Measurements from ENCODE around the gene PALM. TPM values are rescaled to one million over a fixed set of nuclear protein-coding genes. Genes with fewer than 3 reads are reported as not detected.
"Not testable (repeated sequence)": the region's sequence is repeated elsewhere in the genome, so short reads cannot be mapped to it uniquely, and the experiment has no call there.

The PALM gene
- total RNA-seq, 1 donor from 2014 or later: 23.0 TPM

DNA sequence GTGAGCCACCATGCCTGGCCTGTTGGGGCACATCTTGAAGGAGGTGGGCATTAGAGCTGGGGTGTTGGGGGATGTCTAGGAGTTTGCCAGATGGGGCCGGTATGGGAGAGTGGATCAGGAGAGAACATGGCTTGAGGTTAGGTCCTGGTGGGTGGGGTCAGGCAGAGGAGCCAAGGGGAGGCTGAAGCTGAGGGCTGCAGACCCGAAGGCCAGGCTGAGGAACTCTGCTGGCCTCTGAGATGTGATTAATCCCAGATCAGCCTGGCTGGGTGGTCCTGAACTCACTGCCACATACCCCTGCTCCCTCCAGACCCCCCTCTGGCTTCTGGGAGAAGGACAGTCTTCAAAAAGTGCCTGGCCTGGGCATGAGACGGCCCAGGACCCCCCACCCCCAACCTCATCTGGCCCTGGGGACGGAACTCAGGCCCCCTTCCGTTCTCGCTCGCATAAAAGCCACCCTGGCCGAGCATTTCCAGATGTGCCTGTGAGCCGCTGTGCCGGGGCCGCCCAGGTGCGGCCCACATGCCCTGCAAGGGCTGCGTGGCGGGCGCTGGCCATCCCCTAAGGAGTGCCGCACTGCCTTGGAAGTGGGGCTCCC lies 29.8 kb upstream of the PALM start:
- no peak for DNase-seq (ENCODE audit: low read depth, low spot score)

DNA sequence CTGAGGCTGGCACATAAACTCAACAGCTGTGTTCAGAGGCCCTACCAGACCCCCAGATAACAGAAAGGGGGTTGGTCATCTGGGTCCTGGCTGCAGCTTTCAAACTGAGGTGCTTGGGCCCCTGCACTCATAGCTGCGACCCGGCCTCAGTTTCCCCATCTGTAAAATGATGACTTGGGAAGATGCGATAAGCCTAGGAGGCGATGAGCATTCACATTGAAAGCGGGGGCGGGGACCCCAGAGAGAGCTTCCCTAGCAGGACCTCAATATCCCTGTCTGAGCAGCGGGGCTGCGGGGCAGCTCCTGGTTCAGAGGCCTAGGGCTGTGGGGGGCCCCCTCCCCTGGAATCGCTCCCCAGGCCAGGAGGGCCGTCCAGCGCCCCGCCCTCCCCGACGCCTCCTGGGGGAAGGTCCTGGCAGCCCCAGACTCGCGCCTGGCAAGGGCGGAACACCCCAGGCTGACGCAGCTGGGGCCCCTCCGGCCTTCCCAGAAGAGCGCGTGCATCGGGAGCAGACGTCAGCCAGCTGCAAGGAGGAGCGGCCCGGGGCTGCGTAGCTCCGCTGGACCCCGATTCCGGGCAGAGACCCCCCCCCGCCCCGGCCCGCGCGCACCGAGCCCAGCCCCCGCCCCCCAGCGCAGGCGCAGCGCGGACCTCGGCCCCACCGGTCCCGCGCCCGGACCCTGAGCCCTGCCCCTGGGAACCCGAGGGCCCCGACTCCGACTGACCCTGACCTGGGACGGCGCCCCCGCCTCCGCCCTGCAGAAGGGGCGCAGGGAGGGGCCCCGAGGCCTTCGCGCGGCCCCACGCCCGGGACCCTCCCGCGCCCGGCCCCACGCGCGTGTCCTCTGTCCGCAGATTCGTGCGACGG lies 29.1 kb upstream of the PALM start:
- DNase-seq (ENCODE audit: low read depth, low spot score): no peak

DNA sequence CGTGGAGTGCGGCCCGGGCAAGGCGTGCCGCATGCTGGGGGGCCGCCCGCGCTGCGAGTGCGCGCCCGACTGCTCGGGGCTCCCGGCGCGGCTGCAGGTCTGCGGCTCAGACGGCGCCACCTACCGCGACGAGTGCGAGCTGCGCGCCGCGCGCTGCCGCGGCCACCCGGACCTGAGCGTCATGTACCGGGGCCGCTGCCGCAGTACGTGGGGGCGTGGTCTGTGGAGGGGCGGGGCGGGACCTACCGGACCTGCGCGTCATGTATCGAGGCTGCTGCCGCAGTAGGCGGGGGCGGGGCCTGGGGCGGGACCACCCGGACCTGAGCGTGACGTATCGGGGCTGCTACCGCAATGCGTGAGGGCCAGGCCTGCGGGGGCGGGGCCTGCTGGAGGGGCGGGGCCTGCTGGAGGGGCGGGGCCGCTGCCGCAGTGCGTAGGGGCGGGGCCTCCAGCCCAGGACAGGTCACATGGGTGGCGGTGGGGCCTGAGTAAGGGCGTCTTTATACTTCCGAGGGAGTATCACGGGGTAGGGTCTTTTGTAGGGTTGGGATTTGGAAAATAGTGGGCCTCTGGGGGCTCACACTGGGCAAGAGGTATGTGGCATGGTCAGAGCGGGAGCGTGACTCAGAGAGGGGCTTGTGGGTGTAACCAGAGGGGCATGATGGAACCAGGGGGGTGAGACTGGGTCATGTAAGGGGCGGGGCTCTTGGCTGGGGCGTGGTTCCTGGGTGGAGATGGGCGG lies 28.3 kb upstream of the PALM start:
- DNase-seq (ENCODE audit: low read depth, low spot score): peak; percentile 95

DNA sequence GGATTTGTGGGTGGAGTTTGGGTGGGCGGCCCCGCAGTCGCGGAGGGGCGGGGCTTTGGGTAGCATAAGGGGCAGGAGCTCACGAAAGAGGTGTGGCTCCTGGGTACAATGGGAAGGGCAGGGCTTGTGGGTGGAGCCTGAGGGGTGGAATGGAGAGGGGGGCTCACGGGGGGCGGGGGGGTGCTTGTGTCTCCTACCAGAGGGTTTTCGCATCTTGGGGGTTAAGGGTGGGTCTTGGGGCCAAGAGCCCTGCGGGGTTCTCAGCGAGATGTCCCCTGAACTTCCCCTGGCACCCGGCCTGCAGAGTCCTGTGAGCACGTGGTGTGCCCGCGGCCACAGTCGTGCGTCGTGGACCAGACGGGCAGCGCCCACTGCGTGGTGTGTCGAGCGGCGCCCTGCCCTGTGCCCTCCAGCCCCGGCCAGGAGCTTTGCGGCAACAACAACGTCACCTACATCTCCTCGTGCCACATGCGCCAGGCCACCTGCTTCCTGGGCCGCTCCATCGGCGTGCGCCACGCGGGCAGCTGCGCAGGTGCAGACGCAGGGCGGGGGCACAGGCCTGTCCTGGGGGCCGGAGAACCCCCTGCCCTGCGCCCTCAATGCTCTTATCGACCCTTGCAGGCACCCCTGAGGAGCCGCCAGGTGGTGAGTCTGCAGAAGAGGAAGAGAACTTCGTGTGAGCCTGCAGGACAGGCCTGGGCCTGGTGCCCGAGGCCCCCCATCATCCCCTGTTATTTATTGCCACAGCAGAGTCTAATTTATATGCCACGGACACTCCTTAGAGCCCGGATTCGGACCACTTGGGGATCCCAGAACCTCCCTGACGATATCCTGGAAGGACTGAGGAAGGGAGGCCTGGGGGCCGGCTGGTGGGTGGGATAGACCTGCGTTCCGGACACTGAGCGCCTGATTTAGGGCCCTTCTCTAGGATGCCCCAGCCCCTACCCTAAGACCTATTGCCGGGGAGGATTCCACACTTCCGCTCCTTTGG lies 27.4 kb upstream of the PALM start:
- peak; percentile 84 for DNase-seq (ENCODE audit: low read depth, low spot score)

DNA sequence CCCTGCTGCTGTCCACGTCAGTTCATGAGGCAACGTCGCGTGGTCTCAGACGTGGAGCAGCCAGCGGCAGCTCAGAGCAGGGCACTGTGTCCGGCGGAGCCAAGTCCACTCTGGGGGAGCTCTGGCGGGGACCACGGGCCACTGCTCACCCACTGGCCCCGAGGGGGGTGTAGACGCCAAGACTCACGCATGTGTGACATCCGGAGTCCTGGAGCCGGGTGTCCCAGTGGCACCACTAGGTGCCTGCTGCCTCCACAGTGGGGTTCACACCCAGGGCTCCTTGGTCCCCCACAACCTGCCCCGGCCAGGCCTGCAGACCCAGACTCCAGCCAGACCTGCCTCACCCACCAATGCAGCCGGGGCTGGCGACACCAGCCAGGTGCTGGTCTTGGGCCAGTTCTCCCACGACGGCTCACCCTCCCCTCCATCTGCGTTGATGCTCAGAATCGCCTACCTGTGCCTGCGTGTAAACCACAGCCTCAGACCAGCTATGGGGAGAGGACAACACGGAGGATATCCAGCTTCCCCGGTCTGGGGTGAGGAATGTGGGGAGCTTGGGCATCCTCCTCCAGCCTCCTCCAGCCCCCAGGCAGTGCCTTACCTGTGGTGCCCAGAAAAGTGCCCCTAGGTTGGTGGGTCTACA lies 25.9 kb upstream of the PALM start:
- DNase-seq (ENCODE audit: low read depth, low spot score): no peak

DNA sequence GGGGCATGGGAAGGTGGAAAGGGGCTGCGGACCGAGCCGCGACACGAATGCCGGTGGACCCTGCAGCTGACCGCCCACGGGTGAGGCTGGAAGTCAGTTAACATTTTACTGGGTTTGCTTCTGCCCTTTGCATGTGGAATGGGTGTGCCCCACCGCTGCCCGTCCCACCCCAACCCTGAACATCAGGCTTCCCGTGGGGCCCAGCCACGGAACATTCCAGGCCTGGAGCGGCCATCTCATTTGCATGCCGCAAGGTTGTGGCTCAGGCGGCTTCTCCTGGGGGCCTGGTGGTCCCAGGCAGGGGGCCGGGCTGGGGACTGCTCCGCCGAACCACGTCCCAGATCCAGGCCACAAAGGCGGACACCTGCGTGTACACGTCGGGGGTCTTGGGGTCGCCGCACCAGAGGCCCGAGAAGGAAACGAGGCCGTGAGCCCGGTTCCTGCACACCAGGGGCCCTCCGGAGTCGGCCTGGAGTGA lies 23.2 kb upstream of the PALM start:
- no peak for DNase-seq (ENCODE audit: low read depth, low spot score)

DNA sequence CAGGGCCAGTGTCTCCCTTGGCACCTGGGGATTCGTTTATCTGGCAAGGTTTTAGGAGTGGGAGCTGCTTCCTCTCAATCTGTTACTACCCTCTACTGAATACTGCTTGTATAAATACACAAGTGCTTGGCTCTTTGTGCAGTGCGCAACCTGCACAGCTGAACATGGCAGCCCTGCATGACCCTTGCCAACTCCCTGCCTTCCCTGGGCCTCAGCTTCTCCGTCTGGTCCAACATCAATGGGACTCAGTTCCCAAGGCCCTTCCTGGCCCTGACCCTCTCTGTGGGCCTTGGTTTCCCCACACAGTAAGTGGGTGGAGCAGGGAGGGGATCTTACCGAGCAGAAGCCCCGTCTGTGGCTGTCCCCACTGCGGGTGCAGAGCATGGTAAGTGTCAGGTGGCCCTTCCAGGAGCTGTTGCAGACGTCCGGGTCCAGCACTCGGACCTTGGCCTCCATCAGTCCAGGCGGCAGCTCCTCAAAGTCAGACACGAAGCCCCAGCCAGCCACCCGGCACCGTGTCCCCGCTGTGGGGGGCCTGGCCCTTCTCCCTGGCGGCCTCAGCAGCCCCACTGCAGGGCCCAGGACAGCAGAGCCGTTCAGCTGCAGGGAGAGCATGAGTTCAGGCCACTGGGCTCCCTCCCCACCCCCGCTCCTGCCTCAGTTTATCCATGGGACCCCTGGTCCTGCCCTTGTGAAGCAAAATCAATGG lies 22.0 kb upstream of the PALM start:
- no peak for DNase-seq (ENCODE audit: low read depth, low spot score)

DNA sequence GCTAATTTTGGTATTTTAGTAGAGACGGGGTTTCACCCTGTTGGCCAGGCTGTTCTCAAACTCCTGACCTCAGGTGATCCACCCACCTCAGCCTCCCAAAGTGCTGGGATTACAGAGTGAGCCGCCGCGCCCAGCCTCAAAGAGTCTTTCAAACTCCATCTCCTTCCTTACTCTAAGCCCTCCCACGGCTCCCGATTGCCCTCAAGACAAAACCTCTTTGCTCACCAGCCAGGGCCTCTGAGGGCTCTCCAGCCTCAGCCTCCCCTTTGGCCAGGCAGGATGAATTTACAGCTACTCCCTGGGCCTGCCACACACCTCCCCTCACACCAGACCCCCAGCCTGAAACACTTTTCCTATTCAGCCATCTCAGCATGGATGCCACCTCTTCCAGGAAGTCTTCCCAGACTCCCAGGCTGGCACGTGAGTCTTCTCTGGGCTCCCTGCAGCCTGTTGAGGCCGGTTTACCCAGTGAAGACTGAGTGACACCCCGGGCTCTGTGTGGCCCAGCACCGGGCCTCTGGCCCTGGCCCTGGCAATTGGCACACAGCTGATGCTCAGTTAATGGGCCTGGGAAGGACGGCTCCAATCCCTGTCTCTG lies 21.1 kb upstream of the PALM start:
- DNase-seq (ENCODE audit: low read depth, low spot score): no peak

DNA sequence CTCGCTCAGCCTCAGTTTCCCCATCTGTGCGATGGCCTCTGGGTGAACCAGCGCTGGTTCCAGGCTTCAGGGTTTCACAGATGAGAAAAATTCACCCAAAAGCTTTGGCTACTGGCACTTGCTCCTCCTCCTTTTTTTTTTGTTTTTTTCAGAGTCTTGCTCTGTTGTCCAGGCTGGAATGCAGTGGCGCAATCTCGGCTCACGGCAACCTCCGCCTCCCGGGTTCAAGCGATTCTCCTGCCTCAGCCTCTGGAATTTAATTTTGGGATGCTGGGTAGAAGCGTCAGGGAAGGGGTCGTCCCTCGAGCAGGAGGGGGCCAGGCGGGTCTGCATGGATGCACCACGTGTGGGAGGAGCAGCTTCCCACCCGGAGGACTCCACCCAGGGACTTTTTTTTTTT lies 20.5 kb upstream of the PALM start:
- no peak for DNase-seq (ENCODE audit: low read depth, low spot score)

DNA sequence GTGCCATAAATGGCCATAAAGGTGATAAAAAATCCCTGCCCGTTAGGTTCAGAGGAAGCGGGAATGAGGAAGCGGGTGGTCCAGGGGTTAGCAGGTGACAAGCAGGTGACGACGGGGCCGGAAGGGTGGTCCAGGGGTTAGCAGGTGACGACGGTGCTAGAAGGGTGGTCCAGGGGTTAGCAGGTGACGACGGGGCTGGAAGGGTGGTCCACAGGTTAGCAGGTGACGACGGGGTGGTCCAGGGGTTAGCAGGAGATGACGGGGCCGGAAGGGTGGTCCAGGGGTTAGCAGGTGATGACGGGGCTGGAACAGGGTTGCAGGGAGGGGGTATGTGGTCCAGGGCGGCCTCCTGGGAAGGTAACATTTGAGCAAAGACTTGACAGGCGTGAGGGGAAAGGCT lies 19.7 kb upstream of the PALM start:
- no peak for DNase-seq (ENCODE audit: low read depth, low spot score)

DNA sequence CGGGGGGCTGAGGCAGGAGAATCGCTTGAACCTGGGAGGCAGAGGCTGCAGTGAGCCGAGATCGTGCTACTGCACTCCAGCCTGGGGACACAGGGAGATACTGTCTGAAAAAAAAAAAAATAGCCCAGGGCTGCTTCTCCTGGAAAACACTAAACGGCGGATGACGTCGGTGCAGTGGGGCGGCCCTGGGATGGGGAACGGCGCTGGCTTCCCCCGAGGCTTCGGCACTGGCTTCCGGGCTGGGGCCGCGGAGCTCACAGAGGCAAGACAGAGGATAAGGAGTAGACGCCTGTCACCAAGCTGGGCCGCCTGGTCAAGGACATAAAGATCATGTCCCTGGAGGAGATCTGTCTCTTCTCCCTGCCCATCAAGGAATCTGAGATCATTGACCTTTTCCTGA lies 18.5 kb upstream of the PALM start:
- DNase-seq (ENCODE audit: low read depth, low spot score): no peak

DNA sequence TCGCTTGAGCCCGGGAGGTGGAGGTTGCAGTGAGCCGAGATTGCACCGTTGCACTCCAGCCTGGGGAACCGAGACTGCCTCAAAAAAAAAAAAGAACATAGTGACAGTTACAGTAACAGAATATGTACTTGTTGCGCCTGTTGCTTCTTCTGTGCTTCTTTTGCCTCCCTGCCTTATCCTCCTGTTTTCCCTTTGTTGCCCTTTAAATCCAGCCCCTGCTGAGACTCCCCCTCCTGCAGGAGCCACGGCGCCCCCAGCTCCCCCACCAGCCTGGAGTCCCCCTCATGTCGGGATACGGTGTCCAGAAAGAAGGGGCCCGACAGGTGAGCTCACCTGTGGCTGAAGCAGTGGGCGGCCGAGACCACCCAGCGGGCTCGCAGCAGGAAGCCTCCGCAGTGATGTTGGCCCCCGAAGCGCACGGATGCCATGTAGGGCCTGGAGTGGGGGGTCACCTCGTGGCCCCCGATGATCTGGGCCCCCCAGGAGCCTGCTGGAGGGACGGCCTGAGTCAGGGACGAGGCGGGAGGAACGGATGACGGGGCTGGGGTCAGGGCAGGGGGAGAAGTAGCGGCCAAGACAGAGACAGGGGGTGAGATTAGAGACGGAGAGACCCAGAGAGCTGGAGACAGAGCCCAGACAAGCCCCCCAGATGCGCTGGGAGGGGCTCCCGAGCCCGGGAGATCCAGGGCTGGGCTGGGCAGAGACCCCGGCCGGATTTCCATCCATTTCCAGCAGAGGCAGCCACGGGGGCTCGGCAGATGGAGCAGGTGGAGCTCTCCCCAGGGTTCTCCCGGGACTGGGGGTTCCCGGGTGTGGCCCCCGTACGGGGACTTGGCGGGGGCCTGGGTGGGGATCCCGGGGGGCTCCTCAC lies 14.0 kb upstream of the PALM start:
- DNase-seq (ENCODE audit: low read depth, low spot score): no peak

DNA sequence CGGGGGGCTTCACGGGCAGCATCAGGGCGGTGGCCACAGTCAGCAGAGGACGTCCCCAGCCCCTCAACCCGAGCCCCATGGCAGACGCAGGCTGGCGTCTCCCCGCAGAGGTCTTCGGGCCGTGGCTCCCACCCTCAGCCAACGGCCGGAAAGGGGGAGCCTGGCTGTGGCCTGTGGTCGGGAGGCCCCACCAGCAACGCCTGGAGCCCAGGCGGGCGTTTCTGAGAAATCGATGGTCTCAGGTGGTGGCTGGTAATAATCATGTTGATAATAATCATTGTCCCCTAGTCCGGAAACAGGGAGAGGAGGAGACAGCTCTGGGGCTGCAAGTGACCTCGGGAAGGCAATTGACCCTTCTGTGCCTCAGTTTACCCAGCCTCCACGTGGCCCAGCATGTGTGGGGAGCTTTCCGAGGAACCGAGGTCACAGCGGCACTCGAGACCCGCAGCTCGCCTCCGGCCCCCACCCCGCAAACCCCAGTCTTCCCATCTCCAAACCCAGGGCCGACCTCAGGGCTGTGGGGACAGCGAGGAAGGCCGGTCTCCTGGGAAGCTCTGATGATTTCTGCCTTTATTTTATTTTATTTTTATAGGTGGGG lies 13.3 kb upstream of the PALM start, which contains the start of gene PRSS57:
PRSS57 (minus strand) TSS at position 101 of the 598 bp plus-strand sequence; CDS start at position 79, 22 bp downstream.
- no peak for DNase-seq (ENCODE audit: low read depth, low spot score)

DNA sequence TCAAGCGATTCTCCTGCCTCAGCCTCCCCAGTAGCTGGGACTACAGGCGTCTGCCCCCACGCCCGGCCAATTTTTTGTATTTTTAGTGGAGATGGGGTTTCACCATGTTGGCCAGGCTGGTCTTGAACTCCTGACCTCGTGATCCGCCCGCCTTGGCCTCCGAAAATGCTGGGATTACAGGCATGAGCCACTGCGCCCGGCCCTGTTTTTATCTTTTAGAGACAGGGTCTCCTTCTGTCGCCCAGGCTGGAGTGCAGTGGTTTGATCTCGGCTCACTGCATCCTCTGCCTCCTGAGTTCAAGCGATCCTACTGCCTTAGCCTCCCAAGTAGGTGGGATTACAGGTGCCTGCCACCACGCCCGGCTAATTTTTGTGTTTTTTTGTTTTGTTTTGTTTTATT lies 10.2 kb upstream of the PALM start:
- not testable (repeated sequence) for DNase-seq (ENCODE audit: low read depth, low spot score)

DNA sequence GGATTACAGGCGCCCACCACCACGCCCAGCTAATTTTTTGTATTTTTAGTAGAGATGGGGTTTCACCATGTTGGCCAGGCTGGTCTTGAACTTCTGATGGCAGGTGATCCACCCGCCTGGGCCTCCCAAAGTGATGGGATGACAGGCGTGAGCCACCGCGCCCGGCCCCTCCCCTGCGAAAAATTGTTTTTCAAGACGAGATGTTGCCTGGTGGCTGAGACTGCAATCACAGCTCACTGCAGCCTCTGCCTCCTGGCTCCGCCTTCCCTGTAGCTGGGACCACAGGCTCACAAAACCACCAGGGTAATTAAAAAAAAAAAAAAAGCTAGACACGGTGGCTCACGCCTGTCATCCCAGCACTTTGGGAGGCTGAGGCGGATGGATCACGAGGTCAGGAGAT lies 8.8 kb upstream of the PALM start:
- DNase-seq (ENCODE audit: low read depth, low spot score): not testable (repeated sequence)

DNA sequence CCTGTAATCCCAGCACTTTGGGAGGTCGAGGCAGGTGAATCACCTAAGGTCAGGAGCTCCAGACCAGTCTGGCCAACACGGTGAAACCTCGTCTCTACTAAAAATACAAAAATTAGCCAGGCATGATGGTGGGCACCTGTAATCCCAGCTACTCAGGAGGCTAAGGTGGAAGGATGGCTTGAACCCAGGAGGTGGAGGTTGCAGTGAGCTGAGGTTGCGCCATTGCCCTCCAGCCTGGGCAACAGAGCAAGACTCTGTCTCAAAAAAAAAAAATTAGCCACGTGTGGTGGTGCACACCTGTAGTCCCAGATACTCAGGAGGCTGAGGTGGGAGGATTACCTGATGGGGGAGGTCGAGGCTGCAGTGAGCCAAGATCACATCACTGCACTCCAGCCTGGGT lies 5.9 kb upstream of the PALM start:
- DNase-seq (ENCODE audit: low read depth, low spot score): not testable (repeated sequence)

DNA sequence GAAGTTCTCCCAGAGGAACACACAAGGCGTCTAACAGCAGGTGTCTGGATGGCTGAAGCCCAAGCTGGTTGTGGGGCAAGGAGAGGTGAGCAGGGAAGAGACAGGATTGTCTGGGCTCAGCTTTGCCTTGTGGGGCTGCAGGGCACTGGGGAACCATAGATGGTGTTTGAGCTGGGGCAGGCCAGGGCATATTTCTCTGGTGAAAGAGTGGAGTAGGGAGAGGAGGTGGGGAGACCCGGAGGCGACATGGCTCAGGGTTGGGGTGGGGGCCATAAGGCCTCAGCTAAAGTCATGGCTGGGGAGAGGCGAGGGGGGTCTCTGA lies 5.4 kb upstream of the PALM start:
- no peak for DNase-seq (ENCODE audit: low read depth, low spot score)

Measured in pulmonary artery endothelial cell (primary cell).